SK-N-SH (cell line): ENCODE data around the gene KDELR1. TPM values are rescaled to one million over a fixed set of nuclear protein-coding genes. Genes with fewer than 3 reads are reported as not detected.

Experiments used
- CTCF ChIA-PET: fragments of 300-600, 350-600 bp; formaldehyde crosslinking; extraction: SDS; loops from one replicate; lab custom pipeline; 2021; lab: Yijun Ruan, JAX
- POLR2A ChIA-PET: fragments of 350-600 bp; sonication (Branson Sonifier 250); formaldehyde crosslinking; extraction: SDS; loops from one replicate; lab custom pipeline; 2020; ENCODE audit warnings: antibody characterized with exemption, inconsistent platforms; lab: Yijun Ruan, JAX
- DNase-seq: peaks from one replicate; pipeline ENCODE4 v3.0.0; 2012
- H2AFZ ChIP-seq: fragments of 200-600 bp; sonication (generic); 2 replicates; pipeline ENCODE4 v1.8.1; 2016; ENCODE audit warnings: antibody characterized with exemption, mild to moderate bottlenecking, low read depth
- H3F3A ChIP-seq: fragments of 200-600 bp; sonication (generic); replicated peaks from 2 replicates; pipeline ENCODE3; 2016; ENCODE audit warnings: antibody characterized with exemption, mild to moderate bottlenecking; ENCODE audit not compliant: insufficient read depth
- H3K27ac ChIP-seq, 2 experiments: fragments of 200-500 bp in 1 of 2; fragments of 200-600 bp in 1 of 2; sonication (Bioruptor generic) in 1 of 2; sonication (generic), shearing (Covaris generic) in 1 of 2; 2 replicates each; pipeline versions ENCODE4 v1.5.1 to v1.6.1; 2014 to 2016; ENCODE audit warnings: low read depth in 2 of 2, inconsistent platforms in 1 of 2, low read length in 1 of 2, mild to moderate bottlenecking in 1 of 2, mixed read lengths in 1 of 2
- H3K27me3 ChIP-seq: fragments of 200-600 bp; sonication (generic), shearing (Covaris generic); 2 replicates; pipeline ENCODE4 v1.6.1; 2016; ENCODE audit warnings: mixed run types; ENCODE audit not compliant: insufficient read depth
- H3K36me3 ChIP-seq, 2 experiments: fragments of 200-500 bp in 1 of 2; fragments of 200-600 bp in 1 of 2; sonication (Bioruptor generic) in 1 of 2; sonication (generic) in 1 of 2; replicated peaks in 1 of 2; 2 replicates each; pipeline versions ENCODE3 to v1.5.1; 2014 to 2016; ENCODE audit warnings: low read length in 1 of 2, mild to moderate bottlenecking in 1 of 2; ENCODE audit not compliant: insufficient read depth in 2 of 2, control insufficient read depth in 1 of 2
- H3K4me1 ChIP-seq, 2 experiments: fragments of 200-500 bp in 1 of 2; fragments of 200-600 bp in 1 of 2; sonication (Bioruptor generic) in 1 of 2; sonication (generic), shearing (Covaris generic) in 1 of 2; 2 replicates each; pipeline versions ENCODE4 v1.5.1 to v1.6.1; 2014 to 2016; ENCODE audit warnings: low read depth in 1 of 2, low read length in 1 of 2, mixed run types in 1 of 2; ENCODE audit not compliant: insufficient read depth in 2 of 2, control insufficient read depth in 1 of 2
- H3K4me2 ChIP-seq: fragments of 200-600 bp; sonication (generic), shearing (Covaris generic); 2 replicates; pipeline ENCODE4 v1.6.1; 2017; ENCODE audit warnings: mixed run types
- H3K4me3 ChIP-seq, 2 experiments: fragments of 200-500 bp in 1 of 2; fragments of 200-600 bp in 1 of 2; sonication (Bioruptor generic) in 1 of 2; sonication (generic), shearing (Covaris generic) in 1 of 2; 2 replicates each; pipeline versions ENCODE4 v1.5.1 to v1.8.1; 2014 to 2016; ENCODE audit warnings: low read depth in 2 of 2, inconsistent platforms in 1 of 2, low read length in 1 of 2, mild to moderate bottlenecking in 1 of 2, mixed read lengths in 1 of 2, moderate library complexity in 1 of 2
- H3K79me2 ChIP-seq: fragments of 200-600 bp; sonication (generic); 2 replicates; pipeline ENCODE4 v1.8.1; 2017; ENCODE audit warnings: mild to moderate bottlenecking; ENCODE audit not compliant: insufficient read depth
- H3K9ac ChIP-seq: fragments of 200-600 bp; sonication (generic); 2 replicates; pipeline ENCODE4 v1.6.1; 2017; ENCODE audit warnings: mixed run types
- H3K9me2 ChIP-seq: fragments of 200-600 bp; sonication (generic); 2 replicates; pipeline ENCODE4 v1.6.1; 2017; ENCODE audit warnings: mixed run types
- H3K9me3 ChIP-seq: fragments of 200-600 bp; sonication (generic); 2 replicates; pipeline ENCODE4 v1.6.1; 2017; ENCODE audit warnings: mixed run types, mild to moderate bottlenecking, moderate library complexity
- H4K20me1 ChIP-seq: fragments of 200-600 bp; sonication (generic); 2 replicates; pipeline ENCODE4 v1.6.1; 2017; ENCODE audit warnings: mild to moderate bottlenecking, mixed run types; ENCODE audit not compliant: insufficient read depth
- CHD2 ChIP-seq: fragments of 150-350 bp; IDR thresholded peaks from 2 replicates; pipeline ENCODE4 v1.6.1; 2018; ENCODE audit warnings: low read length; ENCODE audit not compliant: partially characterized antibody
- ELF1 ChIP-seq: IDR thresholded peaks from 2 replicates; pipeline ENCODE4 v1.4.0; 2012
- FOSL2 ChIP-seq: IDR thresholded peaks from 2 replicates; pipeline ENCODE4 v1.4.0; 2012; ENCODE audit warnings: low read depth, mild to moderate bottlenecking, moderate library complexity, borderline replicate concordance
- FOXJ3 ChIP-seq: sonication (generic); formaldehyde crosslinking; IDR thresholded peaks from 2 replicates; pipeline ENCODE4 v1.5.1; 2020; ENCODE audit warnings: mild to moderate bottlenecking, missing genetic modification reagents
- FOXM1 ChIP-seq: IDR thresholded peaks from 2 replicates; pipeline ENCODE4 v1.4.0; 2012; ENCODE audit warnings: low read depth, mild to moderate bottlenecking
- GABPA ChIP-seq: IDR thresholded peaks from 2 replicates; pipeline ENCODE4 v1.4.0; 2012; ENCODE audit warnings: low read depth, mild to moderate bottlenecking
- JUND ChIP-seq: IDR thresholded peaks from 2 replicates; pipeline ENCODE4 v1.4.0; 2012
- MEF2A ChIP-seq: IDR thresholded peaks from 2 replicates; pipeline ENCODE4 v1.4.0; 2012; ENCODE audit warnings: low read depth, borderline replicate concordance
- MXI1 ChIP-seq: IDR thresholded peaks from 2 replicates; pipeline ENCODE4 v1.6.1; 2012; ENCODE audit warnings: mild to moderate bottlenecking, low read depth, low read length, improper control_type of control experiment
- NFIC ChIP-seq: IDR thresholded peaks from 2 replicates; pipeline ENCODE4 v1.4.0; 2012; ENCODE audit warnings: borderline replicate concordance
- RAD21 ChIP-seq: IDR thresholded peaks from 2 replicates; pipeline ENCODE4 v1.6.1; 2012; ENCODE audit warnings: mild to moderate bottlenecking, low read length
- RFX5 ChIP-seq: IDR thresholded peaks from 2 replicates; pipeline ENCODE4 v1.6.1; 2012; ENCODE audit warnings: mild to moderate bottlenecking, improper control_type of control experiment, low read length
- SIN3A ChIP-seq: IDR thresholded peaks from 2 replicates; pipeline ENCODE4 v1.6.1; 2012; ENCODE audit warnings: low read depth, mild to moderate bottlenecking, low read length, moderate library complexity, borderline replicate concordance
- TAF1 ChIP-seq: IDR thresholded peaks from 2 replicates; pipeline ENCODE4 v1.6.1; 2012; ENCODE audit warnings: low read depth, mild to moderate bottlenecking, low read length, moderate library complexity, borderline replicate concordance
- TEAD4 ChIP-seq: IDR thresholded peaks from 2 replicates; pipeline ENCODE4 v1.4.0; 2012; ENCODE audit warnings: mild to moderate bottlenecking, borderline replicate concordance; ENCODE audit not compliant: insufficient read depth
- WGBS: methylation state at CpG from one replicate; pipeline ENCODE4 v1.1.6; 2017; ENCODE audit warnings: low lambda C conversion rate; 5-methylcytosine and 5-hydroxymethylcytosine counted together
- polyA plus RNA-seq, 3 experiments: library from polyadenylated mRNA; depleted of rRNA; stranded (reverse); fragments of >200 nt; gene quantifications; 2 replicates each; pipeline ENCODE4 v1.2.3, GENCODE V29; 2012
- TF ChIP-seq, protein P1 (sequence below): fragments of 200-600 bp; sonication (generic); IDR thresholded peaks from 2 replicates; pipeline ENCODE4 v1.6.1; 2017; ENCODE audit warnings: antibody characterized with exemption, mild to moderate bottlenecking, moderate library complexity
- TF ChIP-seq, protein P2 (sequence below): IDR thresholded peaks from 2 replicates; pipeline ENCODE4; 2012
- TF ChIP-seq, protein P3 (sequence below): fragments of 150-350 bp; IDR thresholded peaks from 2 replicates; pipeline ENCODE4 v1.6.1; 2017; ENCODE audit warnings: antibody characterized with exemption, low read length, low read depth, borderline replicate concordance
- TF ChIP-seq, protein P4 (sequence below): IDR thresholded peaks from 2 replicates; pipeline ENCODE4 v1.4.0; 2012; ENCODE audit warnings: low read depth
- TF ChIP-seq, protein P5 (sequence below): IDR thresholded peaks from 2 replicates; pipeline ENCODE4 v1.4.0; 2012; ENCODE audit warnings: low read depth, borderline replicate concordance

The KDELR1 gene
- polyA plus RNA-seq, 1 of the 3 experiments (the other 2 are of a cell fraction), result 138 TPM

DNA sequence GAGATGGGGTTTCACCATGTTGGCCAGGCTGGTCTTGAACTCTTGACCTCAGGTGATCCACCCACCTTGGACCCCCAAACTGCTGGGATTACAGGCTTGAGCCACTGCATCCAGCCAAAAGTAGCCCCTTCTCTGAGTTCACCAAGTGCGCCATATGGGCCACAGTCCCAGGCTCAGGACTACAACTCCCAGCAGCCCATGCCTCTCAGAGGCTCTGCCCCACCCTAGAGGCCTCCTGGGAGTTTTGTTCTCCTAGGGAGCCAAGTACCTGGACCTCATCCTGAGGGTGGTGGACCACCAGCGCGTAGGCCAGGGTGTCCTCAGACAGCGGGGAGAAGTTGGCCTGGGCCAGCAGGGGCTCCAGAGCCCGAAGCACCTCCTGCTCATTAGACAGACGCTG is 46.5 kb downstream of the KDELR1 start:
- DNase-seq, result no peak
- Histone ChIP-seq H3K9me3 (no peaks in the 10 kb centered on the region), H3K27me3 (no peaks in the 10 kb centered on the region), H3F3A (no peaks in the 10 kb centered on the region), H2AFZ (no peak overlapping the region), H3K4me2 (no peak overlapping the region), H3K36me3 (no peaks in the 10 kb centered on the region), H4K20me1 (no peaks in the 10 kb centered on the region), H3K9me2 (no peaks in the 10 kb centered on the region), H3K27ac (no peak overlapping the region), H3K4me3 (no peak overlapping the region), H3K9ac (no peak overlapping the region), H3K79me2 (no peaks in the 10 kb centered on the region), H3K4me1 (no peaks in the 10 kb centered on the region; a peak in 1 of 4 replicates)
- 100% methylated on average over 6 of the region's 6 CpGs for WGBS
- no peak for TF ChIP-seq MXI1
- TF ChIP-seq ELF1, result no peak
- no peak for TF ChIP-seq NFIC
- no peak for TF ChIP-seq FOSL2
- TF ChIP-seq JUND, result no peak
- CTCF ChIA-PET, result interaction anchor here (1.5 kb wide), 1 partner anchor 47 kb away, joined by 4 read pairs; the partner anchor contains the start of gene KDELR1
- POLR2A ChIA-PET, result no interaction called here

DNA sequence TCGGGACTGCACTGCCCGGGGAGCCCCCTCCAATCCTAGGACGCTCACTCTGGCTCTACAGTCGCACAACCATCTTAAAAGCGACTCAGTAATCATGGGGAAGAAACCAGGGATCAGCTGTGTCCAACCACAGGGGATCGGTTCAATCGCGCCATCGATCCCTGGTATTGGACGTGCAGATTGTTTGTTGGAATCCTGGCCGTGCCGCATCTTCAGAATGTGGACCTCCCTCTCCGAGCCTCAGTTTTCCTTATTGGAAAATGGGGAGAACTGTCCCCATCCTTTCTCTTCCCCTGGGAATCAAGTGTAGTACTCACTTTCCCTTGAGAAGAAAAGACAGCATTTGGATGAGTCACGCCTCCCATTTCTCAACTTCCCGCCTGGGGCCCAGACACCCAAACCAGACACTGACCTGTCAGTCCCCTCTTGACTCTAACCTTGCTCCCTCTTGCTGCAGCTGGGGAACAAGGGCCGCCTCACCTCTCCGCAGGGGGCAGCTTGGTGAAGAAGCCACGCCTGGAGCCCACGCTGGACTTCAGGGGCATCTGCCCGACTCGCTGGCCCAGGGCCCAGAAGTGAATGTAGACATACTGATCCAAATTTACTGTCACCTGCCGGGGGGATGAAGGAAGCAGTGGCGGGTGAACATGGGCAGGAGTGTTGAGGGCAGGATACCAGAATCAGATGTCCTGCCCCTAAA is 48.4 kb downstream of the KDELR1 start:
- Histone ChIP-seq H3K27me3 (no peaks in the 10 kb centered on the region), H3K36me3 (no peaks in the 10 kb centered on the region), H3K79me2 (no peaks in the 10 kb centered on the region), H3K4me3 (no peak overlapping the region), H3K9me3 (no peaks in the 10 kb centered on the region), H3K9me2 (no peaks in the 10 kb centered on the region), H3K27ac (no peak overlapping the region), H3K4me2 (no peak overlapping the region), H4K20me1 (no peaks in the 10 kb centered on the region), H3K4me1 (no peaks in the 10 kb centered on the region), H2AFZ (no peak overlapping the region), H3F3A (no peaks in the 10 kb centered on the region), H3K9ac (no peak overlapping the region)
- 93% methylated on average over 21 of the region's 23 CpGs for WGBS
- TF ChIP-seq TEAD4 (no peak), CHD2 (no peak), FOXJ3 (CRISPR knock-in tag) (no peak), MEF2A (no peak), RAD21 (no peak), GABPA (no peak), JUND (no peak), SIN3A (no peak), TAF1 (no peak), FOXM1 (no peak), RFX5 (no peak), ELF1 (no peak)
- TF ChIP-seq, protein P1, sequence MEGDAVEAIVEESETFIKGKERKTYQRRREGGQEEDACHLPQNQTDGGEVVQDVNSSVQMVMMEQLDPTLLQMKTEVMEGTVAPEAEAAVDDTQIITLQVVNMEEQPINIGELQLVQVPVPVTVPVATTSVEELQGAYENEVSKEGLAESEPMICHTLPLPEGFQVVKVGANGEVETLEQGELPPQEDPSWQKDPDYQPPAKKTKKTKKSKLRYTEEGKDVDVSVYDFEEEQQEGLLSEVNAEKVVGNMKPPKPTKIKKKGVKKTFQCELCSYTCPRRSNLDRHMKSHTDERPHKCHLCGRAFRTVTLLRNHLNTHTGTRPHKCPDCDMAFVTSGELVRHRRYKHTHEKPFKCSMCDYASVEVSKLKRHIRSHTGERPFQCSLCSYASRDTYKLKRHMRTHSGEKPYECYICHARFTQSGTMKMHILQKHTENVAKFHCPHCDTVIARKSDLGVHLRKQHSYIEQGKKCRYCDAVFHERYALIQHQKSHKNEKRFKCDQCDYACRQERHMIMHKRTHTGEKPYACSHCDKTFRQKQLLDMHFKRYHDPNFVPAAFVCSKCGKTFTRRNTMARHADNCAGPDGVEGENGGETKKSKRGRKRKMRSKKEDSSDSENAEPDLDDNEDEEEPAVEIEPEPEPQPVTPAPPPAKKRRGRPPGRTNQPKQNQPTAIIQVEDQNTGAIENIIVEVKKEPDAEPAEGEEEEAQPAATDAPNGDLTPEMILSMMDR, result no peak
- TF ChIP-seq, protein P2, sequence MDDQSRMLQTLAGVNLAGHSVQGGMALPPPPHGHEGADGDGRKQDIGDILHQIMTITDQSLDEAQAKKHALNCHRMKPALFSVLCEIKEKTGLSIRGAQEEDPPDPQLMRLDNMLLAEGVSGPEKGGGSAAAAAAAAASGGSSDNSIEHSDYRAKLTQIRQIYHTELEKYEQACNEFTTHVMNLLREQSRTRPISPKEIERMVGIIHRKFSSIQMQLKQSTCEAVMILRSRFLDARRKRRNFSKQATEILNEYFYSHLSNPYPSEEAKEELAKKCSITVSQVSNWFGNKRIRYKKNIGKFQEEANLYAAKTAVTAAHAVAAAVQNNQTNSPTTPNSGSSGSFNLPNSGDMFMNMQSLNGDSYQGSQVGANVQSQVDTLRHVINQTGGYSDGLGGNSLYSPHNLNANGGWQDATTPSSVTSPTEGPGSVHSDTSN, result no peak
- TF ChIP-seq, protein P3, sequence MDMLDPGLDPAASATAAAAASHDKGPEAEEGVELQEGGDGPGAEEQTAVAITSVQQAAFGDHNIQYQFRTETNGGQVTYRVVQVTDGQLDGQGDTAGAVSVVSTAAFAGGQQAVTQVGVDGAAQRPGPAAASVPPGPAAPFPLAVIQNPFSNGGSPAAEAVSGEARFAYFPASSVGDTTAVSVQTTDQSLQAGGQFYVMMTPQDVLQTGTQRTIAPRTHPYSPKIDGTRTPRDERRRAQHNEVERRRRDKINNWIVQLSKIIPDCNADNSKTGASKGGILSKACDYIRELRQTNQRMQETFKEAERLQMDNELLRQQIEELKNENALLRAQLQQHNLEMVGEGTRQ, result no peak
- TF ChIP-seq, protein P4, sequence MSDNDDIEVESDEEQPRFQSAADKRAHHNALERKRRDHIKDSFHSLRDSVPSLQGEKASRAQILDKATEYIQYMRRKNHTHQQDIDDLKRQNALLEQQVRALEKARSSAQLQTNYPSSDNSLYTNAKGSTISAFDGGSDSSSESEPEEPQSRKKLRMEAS, result no peak
- TF ChIP-seq, protein P5, sequence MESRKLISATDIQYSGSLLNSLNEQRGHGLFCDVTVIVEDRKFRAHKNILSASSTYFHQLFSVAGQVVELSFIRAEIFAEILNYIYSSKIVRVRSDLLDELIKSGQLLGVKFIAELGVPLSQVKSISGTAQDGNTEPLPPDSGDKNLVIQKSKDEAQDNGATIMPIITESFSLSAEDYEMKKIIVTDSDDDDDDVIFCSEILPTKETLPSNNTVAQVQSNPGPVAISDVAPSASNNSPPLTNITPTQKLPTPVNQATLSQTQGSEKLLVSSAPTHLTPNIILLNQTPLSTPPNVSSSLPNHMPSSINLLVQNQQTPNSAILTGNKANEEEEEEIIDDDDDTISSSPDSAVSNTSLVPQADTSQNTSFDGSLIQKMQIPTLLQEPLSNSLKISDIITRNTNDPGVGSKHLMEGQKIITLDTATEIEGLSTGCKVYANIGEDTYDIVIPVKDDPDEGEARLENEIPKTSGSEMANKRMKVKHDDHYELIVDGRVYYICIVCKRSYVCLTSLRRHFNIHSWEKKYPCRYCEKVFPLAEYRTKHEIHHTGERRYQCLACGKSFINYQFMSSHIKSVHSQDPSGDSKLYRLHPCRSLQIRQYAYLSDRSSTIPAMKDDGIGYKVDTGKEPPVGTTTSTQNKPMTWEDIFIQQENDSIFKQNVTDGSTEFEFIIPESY, result no peak
- CTCF ChIA-PET, result interaction anchor here (1.2 kb wide), 1 partner anchor 8 kb away, joined by 3 read pairs; no protein-coding TSS in a partner anchor
- POLR2A ChIA-PET, result no interaction called here
- DNase-seq, result no peak
